ENCODE measurements around the gene DCLK1. TPM values are rescaled to one million over a fixed set of nuclear protein-coding genes. Genes with fewer than 3 reads are reported as not detected.
A peak's percentile ranks its signal among the peaks of the same experiment; 100 is the strongest.

The DCLK1 gene
- total and polyA plus RNA-seq, 2 experiments from 2014 or later = 0.16 to 2.9 TPM

DNA sequence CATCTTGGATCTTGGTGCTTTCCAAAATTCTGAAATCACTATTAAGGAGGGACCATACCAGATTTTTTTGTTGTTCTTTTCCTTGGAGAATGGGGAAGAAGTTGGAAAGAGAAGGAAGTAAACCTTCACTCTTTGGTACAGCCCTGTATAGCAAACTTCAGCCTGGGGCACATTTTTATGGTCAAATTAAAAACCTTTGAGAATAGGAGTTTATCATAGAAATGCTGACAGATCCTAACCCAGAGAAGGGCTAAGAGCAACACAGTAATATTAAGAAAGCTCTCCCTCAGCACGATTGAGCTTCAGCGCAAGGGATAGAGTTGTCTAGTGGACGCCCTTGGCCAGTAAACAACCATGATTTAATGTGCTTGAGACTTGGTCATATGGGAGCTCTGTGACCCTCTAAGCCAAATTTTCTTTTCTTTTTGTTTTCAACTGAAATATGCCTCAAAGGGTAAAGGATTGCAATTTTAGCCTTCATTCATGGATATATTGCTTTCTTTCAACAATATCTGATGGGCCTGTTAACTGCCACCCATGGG lies 360.4 kb downstream of the DCLK1 start:
- Histone ChIP-seq H3K4me2 (no peak overlapping the region), H3K27ac (no peak overlapping the region), H3K9me3 (ENCODE audit: low read depth) (no peaks in the 10 kb centered on the region), H4K20me1 (ENCODE audit: insufficient read depth, poor library complexity, severe bottlenecking) (no peaks in the 10 kb centered on the region), H3K4me3 (no peak overlapping the region), H2AFZ (no peak overlapping the region), H3K79me2 (no peaks in the 10 kb centered on the region), H3K27me3 (no peaks in the 10 kb centered on the region), H3K36me3 (replicated peaks; ENCODE audit: insufficient read depth, low read depth) (no peaks in the 10 kb centered on the region), H3K9me2 (replicated peaks; ENCODE audit: insufficient read depth) (no peaks in the 10 kb centered on the region), H3K4me1 (ENCODE audit: insufficient read depth) (peaks cover 3% of the 10 kb centered on the region)
- DNase-seq (ENCODE audit: low spot score) = no peak
- no peak for TF ChIP-seq EZH2phosphoT487 (IDR thresholded peaks at IDR 0.05; ENCODE audit: low read depth, severe bottlenecking, unreplicated experiment)
- no peak for TF ChIP-seq EZH2 (IDR thresholded peaks at IDR 0.05; ENCODE audit: borderline replicate concordance)
- TF ChIP-seq CTCF (IDR thresholded peaks at IDR 0.05; ENCODE audit: poor library complexity) = no peak
- 71% methylated on average over 3 of the region's 3 CpGs for WGBS (ENCODE audit: low lambda C conversion rate, missing lambda C conversion rate)

DNA sequence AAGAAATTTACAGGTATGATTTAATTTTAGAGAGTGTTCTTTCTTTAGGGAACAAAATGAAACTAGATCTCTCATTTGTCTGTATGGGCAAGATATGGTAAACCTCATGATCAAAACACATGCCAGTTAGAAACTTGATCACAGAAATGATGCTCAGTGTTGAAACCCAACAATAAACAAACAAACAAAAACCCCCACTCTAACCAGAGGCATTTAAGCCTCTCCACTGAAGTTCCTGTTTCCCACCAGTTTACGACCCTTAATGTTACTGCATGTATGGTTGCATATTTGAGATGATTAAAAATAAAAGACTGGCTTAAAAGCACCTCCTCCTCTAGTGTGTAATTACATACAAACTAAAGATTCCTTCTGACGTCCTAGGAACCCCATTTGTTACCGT lies 361.4 kb downstream of the DCLK1 start:
- Histone ChIP-seq H3K4me2 (peak overlapping the region; percentile 39), H4K20me1 (ENCODE audit: insufficient read depth, poor library complexity, severe bottlenecking) (no peaks in the 10 kb centered on the region), H3K27me3 (no peaks in the 10 kb centered on the region), H3K4me3 (no peak overlapping the region), H3K36me3 (replicated peaks; ENCODE audit: insufficient read depth, low read depth) (no peaks in the 10 kb centered on the region), H3K79me2 (no peaks in the 10 kb centered on the region), H2AFZ (no peak overlapping the region), H3K4me1 (ENCODE audit: insufficient read depth) (peaks cover under 1% of the 10 kb centered on the region), H3K27ac (no peak overlapping the region), H3K9me3 (ENCODE audit: low read depth) (no peaks in the 10 kb centered on the region), H3K9me2 (replicated peaks; ENCODE audit: insufficient read depth) (no peaks in the 10 kb centered on the region)
- TF ChIP-seq EZH2 (IDR thresholded peaks at IDR 0.05; ENCODE audit: borderline replicate concordance) (no peak), CTCF (IDR thresholded peaks at IDR 0.05; ENCODE audit: poor library complexity) (no peak), EZH2phosphoT487 (IDR thresholded peaks at IDR 0.05; ENCODE audit: low read depth, severe bottlenecking, unreplicated experiment) (no peak)
- no peak for DNase-seq (ENCODE audit: low spot score)
- WGBS (ENCODE audit: low lambda C conversion rate, missing lambda C conversion rate) = 56% methylated on average over 3 of the region's 3 CpGs

DNA sequence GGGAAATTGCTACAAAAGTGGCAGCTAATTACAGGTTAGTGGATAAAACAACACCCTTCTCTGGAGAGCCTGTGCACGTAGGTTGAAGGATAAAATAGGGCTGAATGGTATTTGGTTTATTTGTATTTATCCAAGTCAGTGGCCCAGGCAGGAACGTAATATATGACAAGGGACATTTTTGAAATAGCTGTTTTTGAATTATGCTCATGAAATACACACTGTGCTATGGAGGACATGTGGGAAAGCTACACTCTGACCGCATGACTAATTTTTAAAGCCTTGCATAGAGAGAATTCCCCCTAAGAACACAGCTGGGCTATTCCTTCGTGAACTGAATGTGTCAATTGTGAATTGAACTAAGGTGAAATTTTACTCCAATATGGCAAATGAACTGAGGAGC lies 362.6 kb downstream of the DCLK1 start:
- no peaks in the 10 kb centered on the region for H3K9me3 ChIP-seq (ENCODE audit: low read depth)
- no peak overlapping the region for H3K27ac ChIP-seq
- TF ChIP-seq CTCF (IDR thresholded peaks at IDR 0.05; ENCODE audit: poor library complexity) (no peak), EZH2phosphoT487 (IDR thresholded peaks at IDR 0.05; ENCODE audit: low read depth, severe bottlenecking, unreplicated experiment) (no peak), EZH2 (IDR thresholded peaks at IDR 0.05; ENCODE audit: borderline replicate concordance) (no peak)
- WGBS (ENCODE audit: low lambda C conversion rate, missing lambda C conversion rate) = 76% methylated on average over 4 of the region's 4 CpGs
- no peak overlapping the region for H3K4me3 ChIP-seq
- no peaks in the 10 kb centered on the region for H4K20me1 ChIP-seq (ENCODE audit: insufficient read depth, poor library complexity, severe bottlenecking)
- no peaks in the 10 kb centered on the region for H3K9me2 ChIP-seq (replicated peaks; ENCODE audit: insufficient read depth)
- DNase-seq (ENCODE audit: low spot score) = no peak
- H3K36me3 ChIP-seq (replicated peaks; ENCODE audit: insufficient read depth, low read depth) = no peaks in the 10 kb centered on the region
- no peaks in the 10 kb centered on the region for H3K79me2 ChIP-seq
- H3K27me3 ChIP-seq = no peaks in the 10 kb centered on the region
- no peak overlapping the region for H2AFZ ChIP-seq
- H3K4me1 ChIP-seq (ENCODE audit: insufficient read depth) = no peaks in the 10 kb centered on the region
- H3K4me2 ChIP-seq = no peak overlapping the region

Data from hepatocyte (in vitro differentiated cells).